GM23248 (cell line): ENCODE measurements around the gene PTPRN2. TPM values are rescaled to one million over a fixed set of nuclear protein-coding genes. Genes with fewer than 3 reads are reported as not detected.

Experiments used
- DNase-seq: peaks from one replicate; pipeline ENCODE4 v3.0.0-alpha.2; 2015
- H2AFZ ChIP-seq: fragments of 200-600 bp; sonication (generic); 2 replicates; pipeline ENCODE4 v1.6.1; 2016; ENCODE audit warnings: antibody characterized with exemption
- H3F3A ChIP-seq: fragments of 200-600 bp; sonication (generic); 2 replicates; pipeline ENCODE4 v1.6.1; 2016; ENCODE audit warnings: mild to moderate bottlenecking, antibody characterized with exemption, mixed run types; ENCODE audit not compliant: insufficient read depth
- H3K27ac ChIP-seq: fragments of 200-600 bp; sonication (generic); 2 replicates; pipeline ENCODE4 v1.5.1; 2016; ENCODE audit warnings: mild to moderate bottlenecking
- H3K27me3 ChIP-seq: fragments of 200-600 bp; sonication (generic); replicated peaks from 2 replicates; pipeline ENCODE4 v1.6.1; 2016; ENCODE audit warnings: mild to moderate bottlenecking; ENCODE audit not compliant: insufficient read depth
- H3K36me3 ChIP-seq: fragments of 200-600 bp; sonication (generic); 2 replicates; pipeline ENCODE4 v1.6.1; 2016; ENCODE audit warnings: low read depth, mild to moderate bottlenecking
- H3K4me1 ChIP-seq: fragments of 200-600 bp; sonication (generic); 2 replicates; pipeline ENCODE4 v1.6.1; 2016; ENCODE audit warnings: mild to moderate bottlenecking; ENCODE audit not compliant: insufficient read depth
- H3K4me2 ChIP-seq: fragments of 200-600 bp; sonication (generic); one replicate; pipeline ENCODE4 v1.6.1; 2016; ENCODE audit warnings: mild to moderate bottlenecking; ENCODE audit not compliant: unreplicated experiment
- H3K4me3 ChIP-seq: fragments of 200-600 bp; sonication (generic); 2 replicates; pipeline ENCODE4 v1.5.1; 2016; ENCODE audit warnings: mild to moderate bottlenecking
- H3K79me2 ChIP-seq: fragments of 200-600 bp; sonication (generic); 2 replicates; pipeline ENCODE4 v1.6.1; 2016; ENCODE audit warnings: mild to moderate bottlenecking; ENCODE audit not compliant: insufficient read depth
- H3K9ac ChIP-seq: fragments of 200-600 bp; sonication (generic); 2 replicates; pipeline ENCODE4 v1.6.1; 2016; ENCODE audit warnings: mild to moderate bottlenecking
- H3K9me2 ChIP-seq: fragments of 200-600 bp; sonication (generic); 2 replicates; pipeline ENCODE4 v1.6.1; 2016; ENCODE audit warnings: mixed run types, mild to moderate bottlenecking, moderate library complexity; ENCODE audit not compliant: insufficient read depth
- H3K9me3 ChIP-seq: fragments of 200-600 bp; sonication (generic); one replicate; pipeline ENCODE4 v1.6.1; 2017; ENCODE audit warnings: low read depth
- H4K20me1 ChIP-seq: fragments of 200-600 bp; sonication (generic); 2 replicates; pipeline ENCODE4 v1.6.0; 2016; ENCODE audit not compliant: insufficient read depth
- EZH2 ChIP-seq: fragments of 200-600 bp; sonication (generic); IDR thresholded peaks from 2 replicates; pipeline ENCODE4 v1.6.1; 2018; ENCODE audit warnings: antibody characterized with exemption, mild to moderate bottlenecking; ENCODE audit not compliant: insufficient read depth, poor library complexity, severe bottlenecking
- EZH2phosphoT487 ChIP-seq: fragments of 200-600 bp; sonication (generic); IDR thresholded peaks from 2 replicates; pipeline ENCODE4 v1.6.1; 2018; ENCODE audit warnings: antibody characterized with exemption, moderate library complexity, mild to moderate bottlenecking, low read depth; ENCODE audit not compliant: insufficient read depth
- WGBS, 2 experiments: methylation state at CpG; one replicate each; pipeline ENCODE4 v1.1.6; 2015 to 2017; ENCODE audit warnings: low lambda C conversion rate in 2 of 2, low coverage in 1 of 2; ENCODE audit errors: missing lambda C conversion rate in 2 of 2; 5-methylcytosine and 5-hydroxymethylcytosine counted together
- in situ Hi-C: fragments of 300-500 bp; cut with MboI; formaldehyde crosslinking; loops from 2 replicates; pipeline ENCODE4 v1.15.0; 2020
- polyA plus RNA-seq: library from polyadenylated mRNA; unstranded; fragments of >200 nt; fragmentation: Nextera tagmentation; extraction: Ambion mirVana; gene quantifications from 2 replicates; pipeline ENCODE4 v1.2.1, GENCODE V29; 2016
- total RNA-seq: library from RNA; depleted of rRNA; stranded (reverse); fragments of >200 nt; shearing (Covaris generic); gene quantifications from 2 replicates; pipeline ENCODE4 v1.2.3, GENCODE V29; 2014

Gene PTPRN2
- total and polyA plus RNA-seq, 2 experiments from 2014 or later, result 0.13 TPM; not detected in 1

- H3K4me2 ChIP-seq, result no peak overlapping the region
- DNase-seq, result no peak
Measured at GRCh38 chr7:158015403-158016179, 572.0 kb downstream of the PTPRN2 start.

GRCh38 chr7:158014976-158015375 is 572.6 kb downstream of the PTPRN2 start:
- H3K9me3 ChIP-seq, result no peaks in the 10 kb centered on the region
- no peaks in the 10 kb centered on the region for H3K4me1 ChIP-seq
- in situ Hi-C loops, result no loop called here
- no peaks in the 10 kb centered on the region for H4K20me1 ChIP-seq
- H3K79me2 ChIP-seq, result no peaks in the 10 kb centered on the region
- no peaks in the 10 kb centered on the region for H3F3A ChIP-seq
- H3K4me2 ChIP-seq, result no peak overlapping the region
- no peaks in the 10 kb centered on the region for H3K36me3 ChIP-seq
- no peaks in the 10 kb centered on the region for H3K27me3 ChIP-seq
- H3K9ac ChIP-seq, result no peak overlapping the region
- no peak for DNase-seq
- H2AFZ ChIP-seq, result no peak overlapping the region
- no peak overlapping the region for H3K4me3 ChIP-seq
- no peak for TF ChIP-seq EZH2phosphoT487
- TF ChIP-seq EZH2, result no peak
- H3K9me2 ChIP-seq, result no peaks in the 10 kb centered on the region
- H3K27ac ChIP-seq, result no peak overlapping the region
- WGBS, 2 experiments, result 20 to 28% methylated on average over 3 of the region's 3 CpGs

More at GRCh38 chr7:158015403-158016179, 572.0 kb downstream of the PTPRN2 start:
- Histone ChIP-seq H4K20me1 (no peaks in the 10 kb centered on the region), H3K27me3 (no peaks in the 10 kb centered on the region), H3K9me2 (no peaks in the 10 kb centered on the region), H2AFZ (no peak overlapping the region), H3K79me2 (no peaks in the 10 kb centered on the region), H3K27ac (no peak overlapping the region), H3K9ac (no peak overlapping the region), H3K4me3 (no peak overlapping the region), H3F3A (no peaks in the 10 kb centered on the region), H3K4me1 (no peaks in the 10 kb centered on the region), H3K9me3 (no peaks in the 10 kb centered on the region), H3K36me3 (no peaks in the 10 kb centered on the region)
- in situ Hi-C loops, result no loop called here
- 16 to 17% methylated on average over 21 of the region's 21 CpGs for WGBS, 2 experiments
- no peak for TF ChIP-seq EZH2phosphoT487
- TF ChIP-seq EZH2, result no peak

- peak; percentile 11 for DNase-seq
- Histone ChIP-seq H3K27ac (no peak overlapping the region), H4K20me1 (no peaks in the 10 kb centered on the region), H3K4me3 (no peak overlapping the region), H2AFZ (no peak overlapping the region), H3K9ac (no peak overlapping the region), H3K9me3 (no peaks in the 10 kb centered on the region), H3F3A (no peaks in the 10 kb centered on the region), H3K4me2 (no peak overlapping the region), H3K27me3 (no peaks in the 10 kb centered on the region), H3K9me2 (no peaks in the 10 kb centered on the region), H3K79me2 (no peaks in the 10 kb centered on the region), H3K36me3 (no peaks in the 10 kb centered on the region), H3K4me1 (no peaks in the 10 kb centered on the region)
- in situ Hi-C loops, result no loop called here
- TF ChIP-seq EZH2phosphoT487, result no peak
Measured at GRCh38 chr7:158013085-158013668, 574.4 kb downstream of the PTPRN2 start.

DNA sequence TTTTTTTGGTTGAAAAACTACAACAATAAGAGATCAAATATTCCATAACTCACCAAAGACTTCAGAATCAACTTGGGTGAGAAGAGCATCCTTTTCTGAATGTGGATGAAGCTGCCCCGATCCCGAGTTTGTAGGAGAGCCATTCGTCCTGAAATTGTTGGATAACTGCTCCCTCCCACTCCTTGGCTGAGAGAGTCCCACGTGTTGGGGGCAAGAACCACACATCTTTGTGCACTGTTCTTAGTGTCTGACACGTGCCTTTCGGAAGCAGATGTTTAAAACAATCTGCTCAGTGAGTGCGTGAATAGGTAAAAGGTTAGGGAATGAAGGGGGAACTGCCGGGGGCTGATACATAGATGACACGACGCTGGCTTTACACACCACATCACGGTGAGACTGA is 575.7 kb downstream of the PTPRN2 start:
- no peaks in the 10 kb centered on the region for H4K20me1 ChIP-seq
- no peaks in the 10 kb centered on the region for H3K79me2 ChIP-seq
- H3K9ac ChIP-seq, result no peak overlapping the region
- no peaks in the 10 kb centered on the region for H3K27me3 ChIP-seq
- no peak for DNase-seq
- H3K4me3 ChIP-seq, result no peak overlapping the region
- H3K9me2 ChIP-seq, result no peaks in the 10 kb centered on the region
- no peaks in the 10 kb centered on the region for H3K4me1 ChIP-seq
- in situ Hi-C loops, result no loop called here
- TF ChIP-seq EZH2 (no peak), EZH2phosphoT487 (no peak)
- H3K9me3 ChIP-seq, result no peaks in the 10 kb centered on the region
- H3K27ac ChIP-seq, result no peak overlapping the region
- no peaks in the 10 kb centered on the region for H3F3A ChIP-seq
- no peaks in the 10 kb centered on the region for H3K36me3 ChIP-seq
- H3K4me2 ChIP-seq, result no peak overlapping the region
- WGBS, 2 experiments, result 26 to 30% methylated on average over 11 of the region's 11 CpGs
- H2AFZ ChIP-seq, result no peak overlapping the region
